Measurements from ENCODE around the gene ENOX2.
"Not testable (repeated sequence)": the region's sequence is repeated elsewhere in the genome, so short reads cannot be mapped to it uniquely, and the experiment has no call there.

Gene ENOX2

DNA sequence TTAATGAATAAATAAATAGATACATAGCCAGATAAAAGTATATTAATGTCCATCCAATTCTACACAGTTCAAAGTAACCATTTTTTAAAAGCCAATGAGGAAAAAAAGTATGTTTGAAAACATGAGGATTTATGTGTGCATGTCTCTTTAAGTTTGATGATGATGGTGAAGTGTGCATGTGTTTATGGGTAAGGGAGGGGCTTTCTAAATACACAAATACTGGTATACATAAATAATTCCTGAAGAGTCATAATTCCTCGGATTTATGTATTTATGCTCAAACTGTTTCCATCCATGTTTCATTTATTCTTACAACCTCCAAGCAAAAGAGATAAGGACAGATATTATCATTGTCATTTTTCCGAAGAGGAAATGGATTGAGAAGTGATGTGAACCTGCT, 75.4 kb downstream of the ENOX2 start:
- no peak for DNase-seq (ENCODE audit: low read depth)
- no peak for TF ChIP-seq CTCF (conservative IDR thresholded peaks at IDR 0.05; ENCODE audit: low read depth, low read length)
- H3K4me3 ChIP-seq (ENCODE audit: low read length): no peak overlapping the region

DNA sequence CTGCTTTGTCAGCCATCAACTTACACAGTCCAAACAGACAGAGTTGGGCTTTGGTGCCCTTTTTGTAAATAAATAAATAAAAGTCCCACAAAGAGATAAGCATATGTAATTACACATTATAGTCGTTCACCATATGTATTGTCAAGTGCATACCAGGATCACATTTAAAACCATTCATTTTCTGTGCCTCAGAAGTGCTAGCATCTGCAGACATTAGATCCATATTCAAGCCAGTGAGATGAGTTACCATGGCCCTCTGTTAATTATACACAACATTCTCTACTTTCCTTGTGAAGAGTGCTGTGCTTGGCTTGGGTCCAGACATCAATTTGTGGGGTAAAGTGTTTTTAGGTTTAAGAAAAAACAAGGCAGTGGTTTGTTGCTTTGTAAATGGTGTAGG, 76.8 kb downstream of the ENOX2 start:
- no peak for DNase-seq (ENCODE audit: low read depth)
- TF ChIP-seq CTCF (conservative IDR thresholded peaks at IDR 0.05; ENCODE audit: low read depth, low read length): no peak
- no peak overlapping the region for H3K4me3 ChIP-seq (ENCODE audit: low read length)

DNA sequence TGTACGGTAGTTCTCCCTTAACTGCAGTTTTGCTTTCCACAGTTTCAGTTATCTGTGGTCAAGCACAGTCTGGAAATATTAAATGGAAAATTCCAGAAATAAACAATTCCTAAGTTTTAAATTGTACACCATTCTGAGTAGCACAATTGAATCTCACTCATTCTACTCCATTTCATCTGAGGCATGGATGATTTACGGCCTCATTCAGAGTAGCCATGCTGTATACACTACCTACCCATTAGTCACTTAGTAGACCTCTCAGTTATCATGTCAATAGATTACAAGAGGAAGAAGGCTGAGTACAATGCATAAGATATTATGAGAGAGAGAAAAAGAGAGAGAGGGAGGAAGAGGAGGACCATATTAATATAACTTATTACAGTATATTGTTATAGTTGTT, 77.5 kb downstream of the ENOX2 start:
- DNase-seq (ENCODE audit: low read depth): no peak
- no peak overlapping the region for H3K4me3 ChIP-seq (ENCODE audit: low read length)
- no peak for TF ChIP-seq CTCF (conservative IDR thresholded peaks at IDR 0.05; ENCODE audit: low read depth, low read length)

- not testable (repeated sequence) for DNase-seq (ENCODE audit: low read depth); H3K4me3 ChIP-seq (ENCODE audit: low read length)
Measured at GRCh38 chrX:130819367-130819766, 83.6 kb downstream of the ENOX2 start.

- not testable (repeated sequence) for DNase-seq (ENCODE audit: low read depth); H3K4me3 ChIP-seq (ENCODE audit: low read length)
Measured at GRCh38 chrX:130813932-130814331, 89.1 kb downstream of the ENOX2 start.

GRCh38 chrX:130810561-130810960, 92.4 kb downstream of the ENOX2 start:
- TF ChIP-seq CTCF (conservative IDR thresholded peaks at IDR 0.05; ENCODE audit: low read depth, low read length): no peak
- H3K4me3 ChIP-seq (ENCODE audit: low read length): no peak overlapping the region
- DNase-seq (ENCODE audit: low read depth): no peak

DNA sequence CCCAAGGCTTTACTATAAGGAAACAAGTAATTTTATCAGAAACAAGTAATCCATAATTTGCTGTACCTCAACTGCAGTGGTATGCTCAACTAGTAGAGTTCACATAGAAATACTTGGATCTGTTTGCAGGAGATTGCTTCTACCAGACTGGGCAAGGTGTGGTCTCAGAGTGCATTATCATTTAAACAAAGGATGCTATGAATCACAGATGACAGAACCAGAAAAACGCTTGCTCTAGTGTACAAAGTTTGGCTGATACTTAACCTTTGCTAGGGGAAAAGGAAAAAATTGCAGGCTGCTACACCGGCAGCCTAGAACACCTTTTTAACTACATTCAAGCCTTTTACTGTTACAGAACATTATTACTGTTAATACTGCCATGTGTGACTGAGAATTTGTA, 97.1 kb downstream of the ENOX2 start:
- DNase-seq (ENCODE audit: low read depth): no peak
- no peak for TF ChIP-seq CTCF (conservative IDR thresholded peaks at IDR 0.05; ENCODE audit: low read depth, low read length)
- no peak overlapping the region for H3K4me3 ChIP-seq (ENCODE audit: low read length)

DNA sequence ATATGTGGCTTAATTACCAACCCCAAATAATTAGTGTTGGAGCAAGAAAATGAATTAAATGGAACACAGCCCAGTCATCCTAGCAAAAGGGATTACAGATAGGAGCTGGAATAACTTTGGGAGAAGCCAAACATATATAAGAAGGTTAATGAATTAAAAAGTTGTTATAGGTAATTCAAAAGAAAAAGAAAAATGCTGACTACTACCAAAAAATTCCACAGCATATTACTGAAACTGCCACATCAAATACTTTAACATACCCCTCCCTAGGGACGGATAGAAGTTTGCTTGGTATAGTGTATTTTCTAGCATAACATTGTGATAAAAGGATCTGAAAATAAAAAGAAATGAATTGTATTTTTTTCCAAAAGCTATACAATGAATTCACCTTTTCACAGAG, 99.5 kb downstream of the ENOX2 start:
- DNase-seq (ENCODE audit: low read depth): no peak
- H3K4me3 ChIP-seq (ENCODE audit: low read length): no peak overlapping the region
- no peak for TF ChIP-seq CTCF (conservative IDR thresholded peaks at IDR 0.05; ENCODE audit: low read depth, low read length)

All from retinal pigment epithelial cell (primary cell).